DOHH2 (cell line): Measurements from ENCODE around the gene RAB4A.

Experiments
- CTCF ChIP-seq: fragments of 200-600 bp; sonication (generic); IDR thresholded peaks from one replicate; pipeline ENCODE4 v1.5.1; 2014; ENCODE audit warnings: antibody characterized with exemption, mild to moderate bottlenecking, low read depth, low read length; ENCODE audit not compliant: poor library complexity, severe bottlenecking
- EZH2phosphoT487 ChIP-seq: fragments of 200-600 bp; sonication (generic); IDR thresholded peaks from 2 replicates; pipeline ENCODE4 v1.6.1; 2017; ENCODE audit warnings: borderline replicate concordance, mild to moderate bottlenecking, antibody characterized with exemption, low read length, moderate library complexity, mixed read lengths

GRCh38 chr1:229281339-229281926 is 10.5 kb downstream of the RAB4A start:
- TF ChIP-seq CTCF (no peak), EZH2phosphoT487 (no peak)
